ENCODE measurements around the gene GRID1.

- no peak for TF ChIP-seq POLR2A (IDR thresholded peaks at IDR 0.05; ENCODE audit: low read length)
- no peak for TF ChIP-seq GATA1 (IDR thresholded peaks at IDR 0.05; ENCODE audit: low read depth, low read length)
Observed at GRCh38 chr10:86265895-86266259, 100.7 kb downstream of the GRID1 start.

Data from erythroblast (primary cell).